ENCODE results near the gene MSI1. TPM values are rescaled to one million over a fixed set of nuclear protein-coding genes. Genes with fewer than 3 reads are reported as not detected.

The MSI1 gene
- total and polyA plus RNA-seq, 2 of the 13 experiments (the other 11 are each of a cell fraction or from before 2014, with no cell fraction given): 0.09 to 0.46 TPM

- TF ChIP-seq, protein P1, sequence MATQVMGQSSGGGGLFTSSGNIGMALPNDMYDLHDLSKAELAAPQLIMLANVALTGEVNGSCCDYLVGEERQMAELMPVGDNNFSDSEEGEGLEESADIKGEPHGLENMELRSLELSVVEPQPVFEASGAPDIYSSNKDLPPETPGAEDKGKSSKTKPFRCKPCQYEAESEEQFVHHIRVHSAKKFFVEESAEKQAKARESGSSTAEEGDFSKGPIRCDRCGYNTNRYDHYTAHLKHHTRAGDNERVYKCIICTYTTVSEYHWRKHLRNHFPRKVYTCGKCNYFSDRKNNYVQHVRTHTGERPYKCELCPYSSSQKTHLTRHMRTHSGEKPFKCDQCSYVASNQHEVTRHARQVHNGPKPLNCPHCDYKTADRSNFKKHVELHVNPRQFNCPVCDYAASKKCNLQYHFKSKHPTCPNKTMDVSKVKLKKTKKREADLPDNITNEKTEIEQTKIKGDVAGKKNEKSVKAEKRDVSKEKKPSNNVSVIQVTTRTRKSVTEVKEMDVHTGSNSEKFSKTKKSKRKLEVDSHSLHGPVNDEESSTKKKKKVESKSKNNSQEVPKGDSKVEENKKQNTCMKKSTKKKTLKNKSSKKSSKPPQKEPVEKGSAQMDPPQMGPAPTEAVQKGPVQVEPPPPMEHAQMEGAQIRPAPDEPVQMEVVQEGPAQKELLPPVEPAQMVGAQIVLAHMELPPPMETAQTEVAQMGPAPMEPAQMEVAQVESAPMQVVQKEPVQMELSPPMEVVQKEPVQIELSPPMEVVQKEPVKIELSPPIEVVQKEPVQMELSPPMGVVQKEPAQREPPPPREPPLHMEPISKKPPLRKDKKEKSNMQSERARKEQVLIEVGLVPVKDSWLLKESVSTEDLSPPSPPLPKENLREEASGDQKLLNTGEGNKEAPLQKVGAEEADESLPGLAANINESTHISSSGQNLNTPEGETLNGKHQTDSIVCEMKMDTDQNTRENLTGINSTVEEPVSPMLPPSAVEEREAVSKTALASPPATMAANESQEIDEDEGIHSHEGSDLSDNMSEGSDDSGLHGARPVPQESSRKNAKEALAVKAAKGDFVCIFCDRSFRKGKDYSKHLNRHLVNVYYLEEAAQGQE (IDR thresholded peaks at IDR 0.05; ENCODE audit: borderline replicate concordance in 1 of 2, low read depth in 1 of 2, low read length in 2 of 2): no peak; a peak in 1 of 4 replicates
- TF ChIP-seq CBX1 (IDR thresholded peaks at IDR 0.05; ENCODE audit: low read depth) (peak; percentile 100), ZNF567 (CRISPR knock-in tag; IDR thresholded peaks at IDR 0.05; ENCODE audit: borderline replicate concordance) (no peak), PITX1 (CRISPR knock-in tag; IDR thresholded peaks at IDR 0.05) (no peak), EP300 (IDR thresholded peaks at IDR 0.05; ENCODE audit: low read depth in 2 of 2, low read length in 2 of 2) (peak in 1 of 2 experiments; percentile 63; a peak in 2 of 4 replicates), EP300 (CRISPR knock-in tag; IDR thresholded peaks at IDR 0.05; ENCODE audit: borderline replicate concordance) (no peak; the same call in 1 of the 2 replicates), ZNF558 (CRISPR knock-in tag; IDR thresholded peaks at IDR 0.05; ENCODE audit: borderline replicate concordance) (no peak), CREM (IDR thresholded peaks at IDR 0.05) (peak; percentile 88), CREM (CRISPR knock-in tag; IDR thresholded peaks at IDR 0.05) (no peak), ZNF607 (CRISPR knock-in tag; IDR thresholded peaks at IDR 0.05; ENCODE audit: borderline replicate concordance) (no peak), ZNF251 (CRISPR knock-in tag; IDR thresholded peaks at IDR 0.05) (no peak), FOSL2 (CRISPR knock-in tag; IDR thresholded peaks at IDR 0.05) (peak; percentile 64; the same call in 1 of the 2 replicates), CHD2 (IDR thresholded peaks at IDR 0.05; ENCODE audit: low read depth, low read length) (no peak), NAIF1 (CRISPR knock-in tag; IDR thresholded peaks at IDR 0.05; ENCODE audit: borderline replicate concordance) (0 out of 2 replicates have a peak, but pooled peaks have one; percentile 11), RARA (CRISPR knock-in tag; IDR thresholded peaks at IDR 0.05) (peak; percentile 41), ZNF30 (CRISPR knock-in tag; IDR thresholded peaks at IDR 0.05) (no peak), ZNF773 (CRISPR knock-in tag; IDR thresholded peaks at IDR 0.05; ENCODE audit: borderline replicate concordance) (0 out of 2 replicates have a peak, but pooled peaks have one; percentile 45), HMG20A (CRISPR knock-in tag; IDR thresholded peaks at IDR 0.05; ENCODE audit: borderline replicate concordance) (no peak), RFX3 (CRISPR knock-in tag; IDR thresholded peaks at IDR 0.05) (no peak), SMAD1 (CRISPR knock-in tag; IDR thresholded peaks at IDR 0.05; ENCODE audit: borderline replicate concordance, low read depth) (no peak), CBFB (CRISPR knock-in tag; IDR thresholded peaks at IDR 0.05) (peak; percentile 49; the same call in 1 of the 2 replicates), ZNF792 (CRISPR knock-in tag; IDR thresholded peaks at IDR 0.05) (no peak; the same call in 1 of the 2 replicates), THAP8 (CRISPR knock-in tag; IDR thresholded peaks at IDR 0.05; ENCODE audit: borderline replicate concordance) (no peak), ZNF441 (CRISPR knock-in tag; IDR thresholded peaks at IDR 0.05; ENCODE audit: borderline replicate concordance) (0 out of 2 replicates have a peak, but pooled peaks have one; percentile 24), ZNF10 (CRISPR knock-in tag; IDR thresholded peaks at IDR 0.05; ENCODE audit: borderline replicate concordance, low read depth) (no peak), ZNF260 (CRISPR knock-in tag; IDR thresholded peaks at IDR 0.05; ENCODE audit: borderline replicate concordance, low read depth) (no peak), SPEN (CRISPR knock-in tag; IDR thresholded peaks at IDR 0.05; ENCODE audit: low read depth) (no peak)
These were observed 76.1 kb downstream of the MSI1 start, which contains the start of gene RNU4-1 (continued) for GRCh38 chr12:120292661-120293531.
